Lower leg skin (tissue), 4 donors: Measurements from ENCODE around the gene MBL2. TPM values are rescaled to one million over a fixed set of nuclear protein-coding genes. Genes with fewer than 3 reads are reported as not detected.

ENCODE experiments used
- DNase-seq, 2 donors: peaks; one replicate each; pipeline ENCODE4 v3.0.0-alpha.2; 2019; ENCODE audit warnings: low spot score in 2 of 2
- H3K4me3 ChIP-seq: fragments of 200-600 bp; sonication (generic); 2 replicates; pipeline ENCODE4 v1.5.1; 2017; ENCODE audit warnings: mild to moderate bottlenecking, low read depth; ENCODE audit not compliant: poor library complexity, severe bottlenecking
- POLR2A ChIP-seq, 2 donors: fragments of 450-650 bp; IDR thresholded peaks; one replicate each; pipeline ENCODE4 v1.6.1; 2016 to 2017; ENCODE audit warnings: antibody characterized with exemption in 2 of 2, mild to moderate bottlenecking in 1 of 2, moderate library complexity in 1 of 2
- WGBS, 2 donors: methylation state at CpG; one replicate each; pipeline ENCODE4 v1.1.5; 2018; 5-methylcytosine and 5-hydroxymethylcytosine counted together
- intact Hi-C: fragments of 100-400 bp; cut with DNase I; formaldehyde crosslinking; loops from one replicate; pipeline ENCODE4 v1.15.0; 2023; ENCODE audit warnings: low total_unique reads
- total RNA-seq, 4 donors: library from RNA; depleted of rRNA; stranded (reverse); fragments of >200 nt; gene quantifications; one replicate each; pipeline ENCODE4 v1.1.0, GENCODE V29; 2016
- TF ChIP-seq, protein P1 (sequence below), 3 donors: fragments of 450-650 bp; IDR thresholded peaks; one replicate each; pipeline ENCODE4 v1.5.1; 2016; ENCODE audit warnings: antibody characterized with exemption in 3 of 3, mild to moderate bottlenecking in 3 of 3, moderate library complexity in 2 of 3

The MBL2 gene
- total RNA-seq, 4 donors from 2014 or later: not detected

DNA sequence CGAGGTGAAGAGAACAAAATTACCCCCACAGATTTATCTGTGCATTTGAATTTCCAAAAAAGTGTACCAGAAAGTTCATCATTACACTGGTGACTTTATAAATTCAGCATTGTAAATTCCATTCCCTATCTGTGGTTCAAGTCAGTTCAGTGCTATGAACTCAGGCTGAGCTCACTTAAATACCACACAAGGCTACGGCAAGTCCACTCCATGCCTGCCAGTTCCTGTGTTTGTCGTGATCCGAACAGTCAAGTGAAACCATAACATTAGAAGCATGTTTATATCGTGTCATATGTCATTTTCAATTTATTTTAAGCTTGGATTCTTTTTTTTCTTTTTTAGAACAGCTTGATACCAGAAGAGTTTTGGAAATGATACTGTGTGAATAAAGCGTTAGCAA is 14.8 kb downstream of the MBL2 start:
- intact Hi-C loops: no loop called here
- no peak overlapping the region for H3K4me3 ChIP-seq
- 54 to 59% methylated on average over 6 of the region's 6 CpGs for WGBS, 2 donors
- TF ChIP-seq POLR2A (IDR thresholded peaks at IDR 0.05): no peak
- TF ChIP-seq, protein P1, sequence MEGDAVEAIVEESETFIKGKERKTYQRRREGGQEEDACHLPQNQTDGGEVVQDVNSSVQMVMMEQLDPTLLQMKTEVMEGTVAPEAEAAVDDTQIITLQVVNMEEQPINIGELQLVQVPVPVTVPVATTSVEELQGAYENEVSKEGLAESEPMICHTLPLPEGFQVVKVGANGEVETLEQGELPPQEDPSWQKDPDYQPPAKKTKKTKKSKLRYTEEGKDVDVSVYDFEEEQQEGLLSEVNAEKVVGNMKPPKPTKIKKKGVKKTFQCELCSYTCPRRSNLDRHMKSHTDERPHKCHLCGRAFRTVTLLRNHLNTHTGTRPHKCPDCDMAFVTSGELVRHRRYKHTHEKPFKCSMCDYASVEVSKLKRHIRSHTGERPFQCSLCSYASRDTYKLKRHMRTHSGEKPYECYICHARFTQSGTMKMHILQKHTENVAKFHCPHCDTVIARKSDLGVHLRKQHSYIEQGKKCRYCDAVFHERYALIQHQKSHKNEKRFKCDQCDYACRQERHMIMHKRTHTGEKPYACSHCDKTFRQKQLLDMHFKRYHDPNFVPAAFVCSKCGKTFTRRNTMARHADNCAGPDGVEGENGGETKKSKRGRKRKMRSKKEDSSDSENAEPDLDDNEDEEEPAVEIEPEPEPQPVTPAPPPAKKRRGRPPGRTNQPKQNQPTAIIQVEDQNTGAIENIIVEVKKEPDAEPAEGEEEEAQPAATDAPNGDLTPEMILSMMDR (IDR thresholded peaks at IDR 0.05): no peak
- no peak for DNase-seq

GRCh38 chr10:52756966-52757365 is 15.6 kb downstream of the MBL2 start:
- intact Hi-C loops: no loop called here
- TF ChIP-seq, protein P1 (IDR thresholded peaks at IDR 0.05): no peak
- TF ChIP-seq POLR2A (IDR thresholded peaks at IDR 0.05): no peak

GRCh38 chr10:52756295-52756694 is 16.3 kb downstream of the MBL2 start:
- DNase-seq: no peak
- no peak overlapping the region for H3K4me3 ChIP-seq
- intact Hi-C loops: no loop called here
- TF ChIP-seq, protein P1 (IDR thresholded peaks at IDR 0.05): no peak
- no peak for TF ChIP-seq POLR2A (IDR thresholded peaks at IDR 0.05)
- WGBS, 2 donors: 94 to 99% methylated on average over 4 of the region's 4 CpGs

More at GRCh38 chr10:52756966-52757365, 15.6 kb downstream of the MBL2 start:
- no peak for DNase-seq
- 65 to 70% methylated on average over 4 of the region's 4 CpGs for WGBS, 2 donors
- H3K4me3 ChIP-seq: no peak overlapping the region

DNA sequence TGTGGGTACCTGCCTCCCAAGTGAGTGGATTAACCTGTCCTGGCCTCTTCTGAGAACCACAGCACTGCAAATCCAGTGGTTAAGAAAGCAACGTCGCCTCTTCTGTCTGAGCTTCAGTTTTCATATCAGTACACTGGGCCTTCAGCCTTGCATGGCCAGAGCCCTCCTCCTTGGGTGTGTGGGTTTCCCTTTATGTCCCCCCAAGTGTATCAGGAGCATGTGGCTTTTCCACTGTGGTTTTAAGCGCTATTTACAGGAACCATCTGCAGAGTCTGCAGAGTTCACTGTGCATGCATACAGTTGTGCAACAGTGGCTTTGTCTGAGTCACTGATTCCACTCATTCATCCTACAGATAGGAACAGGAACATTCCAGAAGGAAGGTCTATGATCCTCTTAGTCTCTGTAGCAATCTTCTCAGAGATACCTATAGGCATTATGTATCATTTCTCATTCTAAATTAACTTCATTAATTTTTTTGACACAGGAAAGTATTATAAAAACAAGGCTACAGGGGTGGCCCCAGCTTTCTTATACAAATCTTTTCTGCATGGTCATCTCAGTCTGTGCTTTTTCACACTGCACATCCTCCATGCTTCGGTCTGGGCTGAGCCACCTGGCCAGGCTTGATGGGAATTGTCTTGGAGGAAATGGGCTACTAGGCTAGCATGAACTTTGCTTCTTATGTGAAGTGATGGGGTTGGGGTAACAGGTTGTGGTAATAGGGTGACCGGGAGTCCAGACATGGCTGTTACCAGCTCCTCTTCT is 17.1 kb downstream of the MBL2 start:
- 77 to 86% methylated on average over 5 of the region's 5 CpGs for WGBS, 2 donors
- intact Hi-C loops: no loop called here
- H3K4me3 ChIP-seq: no peak overlapping the region
- no peak for DNase-seq
- TF ChIP-seq POLR2A (IDR thresholded peaks at IDR 0.05): no peak
- TF ChIP-seq, protein P1 (IDR thresholded peaks at IDR 0.05): no peak

DNA sequence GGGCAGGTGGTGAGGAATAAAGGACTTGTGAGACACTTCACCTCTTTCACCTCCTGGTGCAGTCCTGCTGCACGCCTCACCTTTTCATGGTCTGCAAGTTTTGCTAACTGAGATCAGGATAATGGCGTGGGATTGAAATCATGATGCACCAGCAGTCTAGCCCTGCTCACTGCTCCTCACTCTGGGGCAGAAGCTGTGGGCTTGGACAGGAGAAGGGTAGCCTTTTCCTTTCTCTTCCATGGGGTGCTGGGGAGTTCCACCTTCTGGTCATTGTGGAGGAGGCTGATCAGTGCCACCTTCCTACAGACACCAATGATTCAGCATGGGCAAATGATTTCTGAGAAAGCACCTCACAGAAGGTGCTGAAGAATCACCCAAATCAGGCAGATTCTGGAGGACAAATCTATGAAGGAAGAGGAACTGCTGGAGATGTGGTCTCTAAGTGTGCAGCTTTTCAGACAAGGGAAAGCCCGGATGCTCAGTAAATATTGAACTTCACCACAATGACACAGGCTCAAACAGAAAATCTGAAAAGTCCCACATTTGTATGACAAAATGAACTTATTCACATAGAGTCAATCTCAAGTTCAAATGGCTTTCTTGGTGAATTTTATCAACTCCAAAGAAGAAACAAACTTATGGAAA is 19.7 kb downstream of the MBL2 start:
- intact Hi-C loops: no loop called here
- no peak overlapping the region for H3K4me3 ChIP-seq
- DNase-seq: no peak
- TF ChIP-seq, protein P1 (IDR thresholded peaks at IDR 0.05): no peak
- TF ChIP-seq POLR2A (IDR thresholded peaks at IDR 0.05): no peak
- WGBS, 2 donors: 88 to 93% methylated on average over 3 of the region's 3 CpGs
